ENCODE data around the gene ZBTB16. TPM values are rescaled to one million over a fixed set of nuclear protein-coding genes. Genes with fewer than 3 reads are reported as not detected.

The ZBTB16 gene
- total RNA-seq, 1 donor from 2014 or later, result not detected

- H3K4me1 Mint-ChIP-seq, result peaks cover 22% of the 10 kb centered on the region
- H3K4me3 Mint-ChIP-seq, result no peak overlapping the region
- H3K27me3 Mint-ChIP-seq (ENCODE audit: low read depth), result peaks cover 83% of the 10 kb centered on the region
- H3K36me3 Mint-ChIP-seq, result no peaks in the 10 kb centered on the region
- TF ChIP-seq CTCF (IDR thresholded peaks at IDR 0.05; ENCODE audit: unreplicated experiment), result no peak
- no peak for DNase-seq (ENCODE audit: low spot score in 2 of 2, unreplicated experiment in 2 of 2)
- H3K27ac Mint-ChIP-seq, result no peak overlapping the region
- H3K9me3 Mint-ChIP-seq, result no peaks in the 10 kb centered on the region
Measured at GRCh38 chr11:114108501-114109205, 49.1 kb downstream of the ZBTB16 start.

- Mint-ChIP-seq H3K4me1 (peaks cover 22% of the 10 kb centered on the region), H3K4me3 (no peak overlapping the region), H3K9me3 (no peaks in the 10 kb centered on the region), H3K27ac (no peak overlapping the region), H3K27me3 (ENCODE audit: low read depth) (peaks cover 81% of the 10 kb centered on the region), H3K36me3 (no peaks in the 10 kb centered on the region)
- DNase-seq (ENCODE audit: low spot score in 2 of 2, unreplicated experiment in 2 of 2), result no peak
- no peak for TF ChIP-seq CTCF (IDR thresholded peaks at IDR 0.05; ENCODE audit: unreplicated experiment)
Measured at GRCh38 chr11:114109206-114110090, 49.9 kb downstream of the ZBTB16 start.

- H3K27me3 Mint-ChIP-seq (ENCODE audit: low read depth), result peaks cover 79% of the 10 kb centered on the region
- DNase-seq (ENCODE audit: low spot score in 2 of 2, unreplicated experiment in 2 of 2), result no peak
- peaks cover 22% of the 10 kb centered on the region for H3K4me1 Mint-ChIP-seq
- no peaks in the 10 kb centered on the region for H3K9me3 Mint-ChIP-seq
- H3K27ac Mint-ChIP-seq, result no peak overlapping the region
- H3K36me3 Mint-ChIP-seq, result no peaks in the 10 kb centered on the region
- TF ChIP-seq CTCF (IDR thresholded peaks at IDR 0.05; ENCODE audit: unreplicated experiment), result no peak
- H3K4me3 Mint-ChIP-seq, result no peak overlapping the region
Measured at GRCh38 chr11:114110123-114110522, 50.6 kb downstream of the ZBTB16 start.

GRCh38 chr11:114110952-114111947 lies 51.7 kb downstream of the ZBTB16 start:
- Mint-ChIP-seq H3K27ac (no peak overlapping the region), H3K4me3 (no peak overlapping the region), H3K27me3 (ENCODE audit: low read depth) (peaks cover 82% of the 10 kb centered on the region), H3K9me3 (no peaks in the 10 kb centered on the region), H3K4me1 (peaks cover 31% of the 10 kb centered on the region), H3K36me3 (no peaks in the 10 kb centered on the region)
- no peak for DNase-seq (ENCODE audit: low spot score in 2 of 2, unreplicated experiment in 2 of 2)
- TF ChIP-seq CTCF (IDR thresholded peaks at IDR 0.05; ENCODE audit: unreplicated experiment), result no peak

GRCh38 chr11:114115451-114115928 lies 56.0 kb downstream of the ZBTB16 start:
- Mint-ChIP-seq H3K9me3 (no peaks in the 10 kb centered on the region), H3K27me3 (ENCODE audit: low read depth) (peaks cover 82% of the 10 kb centered on the region), H3K27ac (no peak overlapping the region), H3K4me1 (peaks cover 28% of the 10 kb centered on the region), H3K36me3 (no peaks in the 10 kb centered on the region), H3K4me3 (no peak overlapping the region)
- no peak for TF ChIP-seq CTCF (IDR thresholded peaks at IDR 0.05; ENCODE audit: unreplicated experiment)
- no peak for DNase-seq (ENCODE audit: low spot score in 2 of 2, unreplicated experiment in 2 of 2)

All from mesothelial cell of epicardium (in vitro differentiated cells).